Measurements from ENCODE around the gene C12orf43. TPM values are rescaled to one million over a fixed set of nuclear protein-coding genes. Genes with fewer than 3 reads are reported as not detected.

Gene C12orf43
- total RNA-seq, 1 experiment from 2014 or later = 14.8 TPM

GRCh38 chr12:120984351-120984898 is 31.9 kb downstream of the C12orf43 start:
- H3K9me3 ChIP-seq (replicated peaks) = no peaks in the 10 kb centered on the region
- no peaks in the 10 kb centered on the region for H3K27me3 ChIP-seq (replicated peaks)
- H3K36me3 ChIP-seq = no peaks in the 10 kb centered on the region
- no peak overlapping the region for H3K27ac ChIP-seq
- no peaks in the 10 kb centered on the region for H3K4me1 ChIP-seq (replicated peaks)
- H3K4me3 ChIP-seq = no peak overlapping the region
- DNase-seq (ENCODE audit: low read depth in 1 of 2, low spot score in 2 of 2) = no peak

GRCh38 chr12:120983759-120984158 is 32.5 kb downstream of the C12orf43 start:
- no peaks in the 10 kb centered on the region for H3K4me1 ChIP-seq (replicated peaks)
- no peaks in the 10 kb centered on the region for H3K27me3 ChIP-seq (replicated peaks)
- no peaks in the 10 kb centered on the region for H3K9me3 ChIP-seq (replicated peaks)
- H3K36me3 ChIP-seq = no peaks in the 10 kb centered on the region
- H3K27ac ChIP-seq = no peak overlapping the region
- H3K4me3 ChIP-seq = no peak overlapping the region
- no peak for DNase-seq (ENCODE audit: low read depth in 1 of 2, low spot score in 2 of 2)

- Histone ChIP-seq H3K9me3 (replicated peaks) (no peaks in the 10 kb centered on the region), H3K27me3 (replicated peaks) (no peaks in the 10 kb centered on the region), H3K4me3 (no peak overlapping the region), H3K27ac (no peak overlapping the region), H3K36me3 (no peaks in the 10 kb centered on the region), H3K4me1 (replicated peaks) (no peaks in the 10 kb centered on the region)
- DNase-seq (ENCODE audit: low read depth in 1 of 2, low spot score in 2 of 2) = no peak
Observed at GRCh38 chr12:120982659-120983058, 33.6 kb downstream of the C12orf43 start.

GRCh38 chr12:120981407-120981941 is 34.8 kb downstream of the C12orf43 start:
- Histone ChIP-seq H3K27me3 (replicated peaks) (no peaks in the 10 kb centered on the region), H3K9me3 (replicated peaks) (no peaks in the 10 kb centered on the region), H3K36me3 (no peaks in the 10 kb centered on the region), H3K4me1 (replicated peaks) (no peaks in the 10 kb centered on the region), H3K27ac (no peak overlapping the region), H3K4me3 (no peak overlapping the region)
- no peak for DNase-seq (ENCODE audit: low read depth in 1 of 2, low spot score in 2 of 2)

GRCh38 chr12:120980800-120981368 is 35.4 kb downstream of the C12orf43 start:
- Histone ChIP-seq H3K4me1 (replicated peaks) (no peaks in the 10 kb centered on the region), H3K9me3 (replicated peaks) (no peaks in the 10 kb centered on the region), H3K27ac (no peak overlapping the region), H3K36me3 (no peaks in the 10 kb centered on the region), H3K27me3 (replicated peaks) (no peaks in the 10 kb centered on the region), H3K4me3 (no peak overlapping the region)
- no peak for DNase-seq (ENCODE audit: low read depth in 1 of 2, low spot score in 2 of 2)

DNA sequence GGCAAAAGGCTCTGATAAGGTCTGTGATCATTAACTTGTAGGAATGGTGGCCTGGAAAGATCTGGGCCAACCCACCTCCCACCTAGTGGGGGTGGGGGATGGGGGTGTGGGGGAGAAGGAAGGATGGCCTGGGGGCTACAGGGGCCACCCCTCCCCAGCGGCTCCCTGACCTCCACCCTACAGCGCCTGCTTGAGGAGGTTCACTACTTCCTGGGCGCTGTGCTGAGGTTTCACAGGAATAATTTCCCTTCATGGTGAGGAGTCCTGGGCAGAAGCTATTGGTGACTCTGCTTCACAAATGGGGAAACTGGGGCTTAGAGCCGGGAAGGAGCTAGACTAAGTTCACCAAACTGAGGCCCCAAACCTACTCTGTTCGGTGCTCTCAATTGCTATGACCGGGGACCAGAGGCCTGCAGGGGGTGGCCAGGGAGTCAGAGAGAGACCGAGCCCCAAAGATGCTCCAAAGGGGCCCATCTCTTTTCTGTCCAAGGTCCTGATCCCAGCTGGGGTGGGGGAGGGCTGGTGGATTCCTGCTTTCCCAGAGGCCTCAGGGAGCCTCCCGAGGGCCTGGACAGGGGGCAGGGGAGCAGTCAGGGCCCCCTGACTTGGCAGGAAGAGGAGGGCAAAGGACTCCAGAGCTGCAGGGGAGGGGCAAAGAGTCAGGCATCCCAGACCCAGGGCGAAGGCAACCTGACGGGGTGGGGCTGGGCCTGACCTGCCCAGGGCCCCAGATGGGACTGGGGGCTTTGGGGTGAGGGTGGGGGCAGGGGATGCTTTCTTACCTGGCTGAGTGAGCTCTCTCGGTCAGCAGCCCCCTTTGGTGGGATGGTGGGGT is 36.2 kb downstream of the C12orf43 start:
- Histone ChIP-seq H3K9me3 (replicated peaks) (no peaks in the 10 kb centered on the region), H3K4me3 (no peak overlapping the region), H3K27ac (no peak overlapping the region), H3K27me3 (replicated peaks) (no peaks in the 10 kb centered on the region), H3K4me1 (replicated peaks) (no peaks in the 10 kb centered on the region), H3K36me3 (no peaks in the 10 kb centered on the region)
- no peak for DNase-seq (ENCODE audit: low read depth in 1 of 2, low spot score in 2 of 2)

DNA sequence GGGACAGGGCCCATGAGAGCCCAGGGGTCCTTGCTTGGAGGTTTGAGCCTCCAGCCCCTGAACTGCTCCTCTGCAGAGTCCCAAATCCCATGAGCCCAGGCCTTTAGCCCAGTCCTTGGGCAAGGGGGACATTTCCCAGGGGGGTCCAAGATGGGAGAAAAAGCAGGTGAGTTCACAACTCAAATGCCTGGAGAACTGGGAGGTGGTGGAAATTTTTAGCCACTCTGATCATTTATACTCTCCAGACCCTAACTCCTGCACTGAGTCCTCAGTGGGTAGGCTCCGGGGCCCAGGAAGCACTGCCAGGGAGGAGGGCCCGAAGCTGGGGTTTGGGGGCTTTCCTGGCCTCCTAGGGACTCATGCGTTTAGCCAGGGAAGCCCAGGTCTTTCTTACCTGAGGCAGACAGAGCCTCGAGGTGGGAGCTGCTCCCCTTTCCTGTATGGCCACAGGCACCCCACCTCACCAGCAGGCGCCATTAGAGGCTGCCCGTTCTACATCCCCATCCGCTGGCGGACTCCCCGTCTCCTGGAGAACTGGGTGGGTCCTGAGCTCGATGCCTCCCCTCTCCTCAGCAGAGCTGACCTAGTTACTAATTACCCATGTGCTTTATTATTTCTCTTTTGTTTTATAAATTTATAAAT is 36.9 kb downstream of the C12orf43 start:
- DNase-seq (ENCODE audit: low read depth in 1 of 2, low spot score in 2 of 2) = no peak
- H3K4me1 ChIP-seq (replicated peaks) = no peaks in the 10 kb centered on the region

DNA sequence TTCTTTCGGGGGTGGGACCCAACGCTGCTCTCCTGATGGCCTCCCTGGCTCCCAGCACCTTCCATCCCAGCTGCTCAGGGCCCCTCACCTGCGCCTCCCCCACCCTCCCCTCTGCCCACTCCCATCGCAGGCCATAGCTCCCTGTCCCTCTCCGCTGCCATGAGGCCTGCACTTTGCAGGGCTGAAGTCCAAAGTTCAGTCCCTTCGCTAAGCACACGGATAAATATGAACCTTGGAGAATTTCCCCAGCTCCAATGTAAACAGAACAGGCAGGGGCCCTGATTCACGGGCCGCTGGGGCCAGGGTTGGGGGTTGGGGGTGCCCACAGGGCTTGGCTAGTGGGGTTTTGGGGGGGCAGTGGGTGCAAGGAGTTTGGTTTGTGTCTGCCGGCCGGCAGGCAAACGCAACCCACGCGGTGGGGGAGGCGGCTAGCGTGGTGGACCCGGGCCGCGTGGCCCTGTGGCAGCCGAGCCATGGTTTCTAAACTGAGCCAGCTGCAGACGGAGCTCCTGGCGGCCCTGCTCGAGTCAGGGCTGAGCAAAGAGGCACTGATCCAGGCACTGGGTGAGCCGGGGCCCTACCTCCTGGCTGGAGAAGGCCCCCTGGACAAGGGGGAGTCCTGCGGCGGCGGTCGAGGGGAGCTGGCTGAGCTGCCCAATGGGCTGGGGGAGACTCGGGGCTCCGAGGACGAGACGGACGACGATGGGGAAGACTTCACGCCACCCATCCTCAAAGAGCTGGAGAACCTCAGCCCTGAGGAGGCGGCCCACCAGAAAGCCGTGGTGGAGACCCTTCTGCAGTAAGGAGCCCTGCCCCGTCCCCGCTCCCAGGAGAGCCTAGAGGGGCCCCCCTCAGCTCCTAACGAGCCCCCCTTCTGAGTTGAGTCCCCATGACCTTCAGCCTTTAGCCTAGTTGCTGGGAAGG is 37.7 kb downstream of the C12orf43 start, which contains the start of gene HNF1A:
TSS of gene HNF1A (plus strand) at position 248 of the 924 bp plus-strand sequence. CDS start at position 474, 226 bp downstream.
- no peaks in the 10 kb centered on the region for H3K27me3 ChIP-seq (replicated peaks)
- H3K4me3 ChIP-seq = no peak within 1 kb of the TSS
- H3K27ac ChIP-seq = no peak within 1 kb of the TSS
- no peaks in the 10 kb centered on the region for H3K9me3 ChIP-seq (replicated peaks)
- H3K36me3 ChIP-seq = no peaks in the 10 kb centered on the region
- H3K4me1 ChIP-seq (replicated peaks) = no peaks in the 10 kb centered on the region
- DNase-seq (ENCODE audit: low read depth in 1 of 2, low spot score in 2 of 2) = no peak

More for the DNA sequence above, 36.9 kb downstream of the C12orf43 start:
- no peaks in the 10 kb centered on the region for H3K36me3 ChIP-seq
- no peak overlapping the region for H3K27ac ChIP-seq
- no peak overlapping the region for H3K4me3 ChIP-seq
- no peaks in the 10 kb centered on the region for H3K9me3 ChIP-seq (replicated peaks)
- no peaks in the 10 kb centered on the region for H3K27me3 ChIP-seq (replicated peaks)

DNA sequence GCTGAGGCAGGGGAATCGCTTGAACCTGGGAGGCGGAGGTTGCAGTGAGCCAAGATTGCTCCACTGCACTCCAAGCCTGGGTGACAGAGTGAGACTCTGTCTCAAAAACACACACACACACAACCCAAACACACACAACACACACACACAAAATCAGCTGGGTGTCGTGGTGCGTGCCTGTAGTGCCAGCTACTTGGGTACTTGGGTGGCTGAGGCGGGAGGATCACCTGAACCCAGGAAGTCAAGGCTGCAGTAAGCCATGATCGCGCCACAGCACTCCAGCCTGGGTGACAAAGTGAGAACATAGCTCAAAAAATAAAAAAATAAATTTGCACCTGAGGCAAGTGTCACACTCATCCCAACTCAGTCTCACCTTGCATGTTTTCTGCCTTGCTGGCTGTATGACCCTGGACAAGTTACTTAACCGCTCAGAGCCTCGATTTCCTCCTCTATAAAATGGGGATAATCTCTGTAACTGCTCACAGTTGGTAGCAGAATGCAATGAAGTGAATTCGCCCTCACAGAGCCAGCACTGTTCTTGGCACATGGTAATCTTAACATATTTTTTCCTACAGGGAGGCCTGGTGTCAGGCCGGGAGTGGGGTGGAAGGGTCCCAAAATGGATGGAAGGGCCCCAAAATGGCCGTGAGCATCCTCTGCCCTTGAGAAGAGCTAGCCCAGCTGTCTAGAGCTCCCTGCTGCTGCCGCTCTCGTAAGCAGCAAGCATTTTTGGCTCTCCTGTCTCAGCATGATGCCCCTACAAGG is 38.6 kb downstream of the C12orf43 start:
- H3K9me3 ChIP-seq (replicated peaks) = no peaks in the 10 kb centered on the region
- H3K27ac ChIP-seq = no peak overlapping the region
- DNase-seq (ENCODE audit: low read depth in 1 of 2, low spot score in 2 of 2) = no peak
- H3K4me1 ChIP-seq (replicated peaks) = no peaks in the 10 kb centered on the region
- H3K27me3 ChIP-seq (replicated peaks) = no peaks in the 10 kb centered on the region
- H3K4me3 ChIP-seq = no peak overlapping the region
- no peaks in the 10 kb centered on the region for H3K36me3 ChIP-seq

DNA sequence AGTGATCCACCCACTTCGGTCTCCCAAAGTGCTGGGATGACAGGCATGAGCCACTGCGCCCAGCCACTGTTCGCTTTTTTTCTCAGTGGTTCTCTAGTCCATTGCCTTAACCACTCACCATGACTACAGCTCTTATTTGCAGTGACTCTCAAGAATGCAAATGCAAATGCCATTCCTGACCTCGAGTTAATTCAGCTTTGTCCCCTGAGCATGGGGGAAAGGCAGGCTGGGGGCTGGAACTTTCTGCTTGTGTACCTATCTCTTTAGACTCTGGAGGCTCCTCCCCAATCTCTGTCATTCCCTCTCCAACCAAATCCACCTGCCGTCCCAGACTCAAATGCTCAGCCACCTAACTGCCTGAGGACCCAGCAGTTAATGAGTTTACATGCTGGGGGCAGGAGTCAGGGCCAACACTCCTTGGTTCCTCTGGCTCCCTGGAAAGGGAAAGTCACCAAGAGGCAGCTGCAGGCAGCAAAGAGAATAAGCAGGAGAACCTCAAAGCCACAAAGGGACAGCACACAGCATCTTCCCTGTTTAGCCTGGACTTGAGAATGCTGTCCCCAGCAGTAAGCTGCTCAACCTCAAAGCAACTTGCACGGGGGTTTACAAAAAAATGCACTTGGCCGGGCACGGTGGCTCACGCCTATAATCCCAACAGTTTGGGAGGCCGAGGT is 43.3 kb downstream of the C12orf43 start:
- H3K36me3 ChIP-seq = no peaks in the 10 kb centered on the region
- H3K9me3 ChIP-seq (replicated peaks) = no peaks in the 10 kb centered on the region
- DNase-seq (ENCODE audit: low read depth in 1 of 2, low spot score in 2 of 2) = no peak
- H3K27ac ChIP-seq = no peak overlapping the region
- H3K4me1 ChIP-seq (replicated peaks) = no peaks in the 10 kb centered on the region
- H3K4me3 ChIP-seq = no peak overlapping the region
- no peaks in the 10 kb centered on the region for H3K27me3 ChIP-seq (replicated peaks)

- H3K9me3 ChIP-seq (replicated peaks) = no peaks in the 10 kb centered on the region
- DNase-seq (ENCODE audit: low read depth in 1 of 2, low spot score in 2 of 2) = peak in 1 of 2 experiments; percentile 28
- no peaks in the 10 kb centered on the region for H3K4me1 ChIP-seq (replicated peaks)
- H3K4me3 ChIP-seq = no peak overlapping the region
- H3K36me3 ChIP-seq = no peaks in the 10 kb centered on the region
- no peaks in the 10 kb centered on the region for H3K27me3 ChIP-seq (replicated peaks)
- no peak overlapping the region for H3K27ac ChIP-seq
Observed at GRCh38 chr12:120971299-120972180, 44.7 kb downstream of the C12orf43 start.

Data from SJSA1 (cell line).